Activated CD8-positive, alpha-beta T cell treated with anti-CD3 and anti-CD28 coated beads, Interleukin-2, amount 10 ng/mL, durations not matched to agents 7 days and 5 days (primary cell): ENCODE data around the gene ZFYVE21. TPM values are rescaled to one million over a fixed set of nuclear protein-coding genes. Genes with fewer than 3 reads are reported as not detected.

Experiments
- ATAC-seq: fragments of 150-1000 bp; cut with Tn5 transposase; one replicate; pipeline ENCODE4 v1.10.0; 2021; ENCODE audit warnings: moderate library complexity
- CTCF ChIA-PET: fragments of 350-600 bp; sonication (Branson Sonifier 250); formaldehyde crosslinking; loops from one replicate; lab custom pipeline; 2021; ENCODE audit warnings: antibody characterized with exemption; lab: Charles Lee
- POLR2A ChIA-PET: fragments of 350-600 bp; sonication (Branson Sonifier 250); formaldehyde crosslinking; loops from one replicate; lab custom pipeline; 2021; ENCODE audit warnings: antibody characterized with exemption; lab: Charles Lee
- DNase-seq: peaks from one replicate; pipeline ENCODE4 v3.0.0-alpha.2; 2020
- H3K27ac Mint-ChIP-seq: one replicate; pipeline ENCODE4 v1.8.0; 2021; ENCODE audit warnings: mild to moderate bottlenecking, mixed read lengths
- H3K27me3 Mint-ChIP-seq: one replicate; pipeline ENCODE4 v1.8.0; 2021; ENCODE audit warnings: low read depth, mixed read lengths
- H3K36me3 Mint-ChIP-seq: one replicate; pipeline ENCODE4 v1.8.0; 2021; ENCODE audit warnings: low read depth, mixed read lengths
- H3K4me1 Mint-ChIP-seq: one replicate; pipeline ENCODE4 v1.8.0; 2021; ENCODE audit warnings: low read depth, mixed read lengths
- H3K4me3 Mint-ChIP-seq: one replicate; pipeline ENCODE4 v1.8.0; 2021; ENCODE audit warnings: mild to moderate bottlenecking, mixed read lengths
- H3K9me3 Mint-ChIP-seq: one replicate; pipeline ENCODE4 v1.8.0; 2022; ENCODE audit warnings: mixed read lengths; ENCODE audit not compliant: insufficient read depth
- total RNA-seq, 2 experiments: library from RNA; stranded (reverse); gene quantifications; one replicate each; pipeline ENCODE4 v1.2.3, GENCODE V29; 2021

ZFYVE21 gene
- total RNA-seq, 2 experiments from 2014 or later: 16.7 to 17.4 TPM

DNA sequence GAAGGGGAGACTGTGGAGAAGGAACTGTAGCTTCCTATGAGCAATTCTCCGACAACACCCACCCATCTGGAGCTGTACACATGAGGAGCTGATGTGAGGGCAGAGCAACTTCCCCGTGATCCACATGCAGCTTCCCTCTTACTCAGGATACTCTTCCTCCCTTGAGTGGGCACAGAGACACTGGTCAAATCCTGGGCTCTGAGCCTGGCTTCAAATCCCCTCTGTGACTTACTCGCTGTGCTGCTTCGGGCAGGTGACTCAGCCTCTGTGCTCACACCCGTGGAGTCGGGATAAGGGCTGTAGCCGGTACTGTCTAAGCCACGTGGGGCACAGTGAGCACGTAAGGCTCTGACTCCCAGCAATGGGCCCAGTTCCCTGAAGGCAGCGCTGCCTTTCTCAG is 31.1 kb downstream of the ZFYVE21 start:
- ChIA-PET CTCF (no interaction called here), POLR2A (interaction anchor here (0.7 kb wide), 1 partner anchor 18 kb away, joined by 4 read pairs; no protein-coding TSS in a partner anchor)
- no peak overlapping the region for H3K27ac Mint-ChIP-seq
- H3K36me3 Mint-ChIP-seq: peaks cover 6% of the 10 kb centered on the region
- H3K27me3 Mint-ChIP-seq: no peaks in the 10 kb centered on the region
- no peak overlapping the region for H3K4me3 Mint-ChIP-seq
- DNase-seq: no peak
- ATAC-seq: no peak
- no peaks in the 10 kb centered on the region for H3K9me3 Mint-ChIP-seq
- peaks cover 25% of the 10 kb centered on the region for H3K4me1 Mint-ChIP-seq

DNA sequence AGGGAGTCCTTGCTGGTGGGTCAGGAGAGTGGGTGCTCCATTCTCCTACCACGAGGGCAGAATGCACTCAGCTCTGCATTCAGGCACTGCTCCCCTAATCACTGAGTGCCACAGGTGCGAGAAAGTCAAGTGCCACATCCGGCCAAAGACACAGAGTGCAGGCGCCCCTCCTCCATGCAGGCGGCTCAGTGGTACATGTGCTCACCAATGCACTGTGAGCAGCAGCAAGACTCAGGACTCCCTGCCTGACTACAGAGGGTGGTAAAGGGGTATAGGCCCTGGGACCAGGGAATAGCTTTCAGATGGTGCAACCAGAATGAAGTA is 32.9 kb downstream of the ZFYVE21 start:
- H3K27me3 Mint-ChIP-seq: no peaks in the 10 kb centered on the region
- peaks cover 6% of the 10 kb centered on the region for H3K36me3 Mint-ChIP-seq
- peak overlapping the region; percentile 77 for H3K27ac Mint-ChIP-seq
- DNase-seq (peak; percentile 80), ATAC-seq (peak; percentile 99)
- POLR2A ChIA-PET: no interaction called here
- CTCF ChIA-PET: interaction anchor here (1.2 kb wide), 1 partner anchor 58 kb away, joined by 3 read pairs; no protein-coding TSS in a partner anchor
- peaks cover 29% of the 10 kb centered on the region for H3K4me1 Mint-ChIP-seq
- H3K9me3 Mint-ChIP-seq: no peaks in the 10 kb centered on the region
- H3K4me3 Mint-ChIP-seq: no peak overlapping the region

DNA sequence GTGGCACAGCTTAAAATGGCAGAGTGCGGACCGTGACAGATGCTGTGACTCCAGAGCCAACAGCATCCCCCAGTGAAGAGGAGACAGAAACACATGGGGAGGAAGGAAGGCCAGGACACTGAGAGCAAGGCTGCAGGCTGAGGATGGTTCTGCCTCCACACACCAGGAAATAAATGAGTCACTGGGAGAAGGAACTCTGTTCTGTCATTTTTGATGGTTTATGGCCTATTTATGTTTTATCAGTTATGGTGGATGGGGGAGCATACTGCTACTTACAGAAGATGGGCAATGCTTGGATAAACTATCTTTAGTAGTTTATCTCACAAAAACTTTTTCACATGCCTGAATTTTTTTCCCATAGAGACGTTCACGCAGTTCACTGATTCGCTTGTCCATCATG is 33.8 kb downstream of the ZFYVE21 start:
- H3K36me3 Mint-ChIP-seq: peaks cover 6% of the 10 kb centered on the region
- no peaks in the 10 kb centered on the region for H3K27me3 Mint-ChIP-seq
- H3K27ac Mint-ChIP-seq: peak overlapping the region; percentile 42
- peaks cover 29% of the 10 kb centered on the region for H3K4me1 Mint-ChIP-seq
- H3K9me3 Mint-ChIP-seq: no peaks in the 10 kb centered on the region
- no peak overlapping the region for H3K4me3 Mint-ChIP-seq
- DNase-seq: no peak
- ATAC-seq: no peak
- ChIA-PET CTCF (no interaction called here), POLR2A (no interaction called here)

DNA sequence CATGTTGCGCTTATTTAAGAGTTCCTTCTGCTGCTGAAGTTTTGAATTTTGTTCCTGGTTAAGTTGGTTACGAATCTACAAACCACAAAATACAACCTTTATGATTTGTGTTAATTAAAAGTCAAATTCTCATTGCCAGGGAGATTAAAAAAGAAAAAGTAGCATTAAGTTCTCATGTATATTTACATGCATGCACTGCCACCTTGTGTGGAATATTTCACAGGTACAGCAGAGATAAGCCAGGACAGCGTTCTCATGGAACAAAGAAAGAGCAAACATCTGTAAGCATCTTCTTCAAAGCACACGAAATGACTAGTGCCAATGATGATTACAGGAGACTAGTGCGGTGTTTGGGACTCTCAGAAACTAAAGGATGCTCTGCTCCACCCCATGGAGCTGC is 34.2 kb downstream of the ZFYVE21 start:
- Mint-ChIP-seq H3K4me1 (peaks cover 29% of the 10 kb centered on the region), H3K27me3 (no peaks in the 10 kb centered on the region), H3K9me3 (no peaks in the 10 kb centered on the region), H3K36me3 (peaks cover 6% of the 10 kb centered on the region), H3K27ac (peak overlapping the region; percentile 24), H3K4me3 (no peak overlapping the region)
- ATAC-seq (no peak), DNase-seq (no peak)
- CTCF ChIA-PET: no interaction called here
- POLR2A ChIA-PET: no interaction called here

DNA sequence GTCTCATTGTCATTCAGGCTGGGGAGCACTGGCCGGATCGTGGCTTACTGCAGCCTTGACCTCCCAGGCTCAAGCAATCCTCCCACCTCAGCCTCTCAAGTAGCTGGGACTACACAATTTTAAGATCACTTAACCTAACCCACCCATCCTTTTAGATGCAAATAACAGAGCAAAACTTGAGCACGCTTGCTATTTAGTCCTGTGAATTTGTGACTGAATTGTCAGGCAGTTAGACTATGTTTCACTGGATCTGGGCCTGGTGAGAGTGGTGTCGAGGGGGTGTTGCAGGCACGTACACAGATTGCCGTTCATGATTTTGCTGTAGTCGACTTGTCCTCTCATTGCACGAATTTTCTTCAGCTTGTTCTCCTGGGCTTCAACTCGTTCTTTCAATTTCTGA is 38.2 kb downstream of the ZFYVE21 start:
- ATAC-seq (no peak), DNase-seq (no peak)
- Mint-ChIP-seq H3K4me3 (no peak overlapping the region), H3K9me3 (no peaks in the 10 kb centered on the region), H3K36me3 (peaks cover 6% of the 10 kb centered on the region), H3K27ac (no peak overlapping the region), H3K27me3 (no peaks in the 10 kb centered on the region), H3K4me1 (peaks cover 15% of the 10 kb centered on the region)
- ChIA-PET POLR2A (no interaction called here), CTCF (interaction anchor here (0.6 kb wide), 1 partner anchor 75 kb away, joined by 3 read pairs; no protein-coding TSS in a partner anchor)

DNA sequence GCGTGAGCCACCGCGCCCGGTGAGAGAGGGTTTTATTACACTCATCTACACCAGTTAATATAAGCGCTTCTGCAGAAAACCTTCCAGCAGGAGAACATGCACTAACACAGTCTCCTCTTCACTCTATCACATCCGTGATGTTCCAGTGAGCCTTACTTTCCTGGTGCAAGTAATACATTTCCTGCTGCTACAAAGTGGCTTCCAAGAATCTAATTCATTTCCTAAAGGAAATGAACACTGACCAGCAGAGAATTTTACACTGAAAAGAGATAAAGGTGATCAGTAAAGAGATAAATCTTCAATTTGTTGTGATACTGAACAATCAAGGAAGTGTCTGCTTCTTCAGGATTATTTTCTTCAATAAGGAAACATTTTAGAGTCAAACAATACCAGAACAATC is 39.5 kb downstream of the ZFYVE21 start:
- Mint-ChIP-seq H3K4me1 (peaks cover 5% of the 10 kb centered on the region), H3K4me3 (no peak overlapping the region), H3K27ac (no peak overlapping the region), H3K9me3 (no peaks in the 10 kb centered on the region), H3K36me3 (no peaks in the 10 kb centered on the region), H3K27me3 (no peaks in the 10 kb centered on the region)
- DNase-seq (no peak), ATAC-seq (no peak)
- ChIA-PET POLR2A (no interaction called here), CTCF (no interaction called here)

DNA sequence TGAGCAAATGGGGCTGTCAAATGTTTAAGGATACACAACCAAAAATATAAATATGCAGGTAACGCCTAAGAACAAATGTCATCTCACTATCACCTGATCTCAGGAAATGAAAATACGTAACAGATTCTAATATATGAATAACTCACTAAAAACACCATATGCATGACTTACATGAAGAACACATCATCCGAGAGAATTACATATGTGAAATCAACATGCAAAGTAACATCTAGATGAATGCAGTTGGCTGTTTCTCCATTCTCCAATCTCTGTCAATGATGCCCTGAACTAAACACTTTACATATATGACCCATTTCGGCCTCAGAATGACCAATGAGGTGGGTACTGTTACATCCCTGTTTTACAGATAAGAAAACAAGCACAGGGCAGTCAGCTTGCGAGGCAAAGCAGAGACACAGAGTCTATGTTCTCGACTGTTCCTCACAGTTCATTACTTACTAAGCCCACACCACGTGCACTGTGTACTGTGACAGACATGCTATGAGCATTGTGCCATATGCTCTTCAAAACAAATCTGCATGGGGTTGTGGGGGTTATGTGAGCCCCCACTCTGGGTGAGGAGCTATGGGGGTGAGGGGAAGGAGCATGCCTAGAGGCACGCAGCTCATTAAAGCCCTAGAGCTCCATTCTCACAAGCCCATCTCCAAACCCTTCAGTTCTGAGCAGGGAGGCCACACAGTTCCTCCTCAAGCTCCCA is 42.6 kb downstream of the ZFYVE21 start:
- Mint-ChIP-seq H3K9me3 (no peaks in the 10 kb centered on the region), H3K4me1 (no peaks in the 10 kb centered on the region), H3K27ac (no peak overlapping the region), H3K4me3 (no peak overlapping the region), H3K27me3 (no peaks in the 10 kb centered on the region), H3K36me3 (no peaks in the 10 kb centered on the region)
- ChIA-PET CTCF (interaction anchor here (1.7 kb wide), 1 partner anchor 50 kb away, joined by 5 read pairs; no protein-coding TSS in a partner anchor), POLR2A (no interaction called here)
- DNase-seq: no peak
- ATAC-seq: no peak

DNA sequence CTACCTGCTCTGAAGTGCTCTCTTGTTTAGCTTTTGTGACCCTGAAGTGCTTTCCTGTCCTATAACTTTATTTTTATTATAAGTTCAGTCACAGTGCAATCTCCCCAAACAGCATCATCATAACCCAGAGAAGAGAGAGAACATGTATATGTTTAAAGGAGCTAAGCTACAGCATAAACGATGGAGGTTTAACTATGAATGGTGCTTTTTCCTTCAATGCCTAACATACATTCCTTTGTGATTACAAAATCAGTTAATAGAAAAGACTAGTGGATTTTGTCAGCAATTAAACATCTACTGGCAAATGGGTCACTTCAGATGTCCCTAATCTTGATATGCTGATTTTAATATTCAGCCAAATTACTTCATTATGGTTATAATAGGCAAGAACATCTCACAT is 46.4 kb downstream of the ZFYVE21 start:
- ATAC-seq (no peak), DNase-seq (no peak)
- no peak overlapping the region for H3K27ac Mint-ChIP-seq

DNA sequence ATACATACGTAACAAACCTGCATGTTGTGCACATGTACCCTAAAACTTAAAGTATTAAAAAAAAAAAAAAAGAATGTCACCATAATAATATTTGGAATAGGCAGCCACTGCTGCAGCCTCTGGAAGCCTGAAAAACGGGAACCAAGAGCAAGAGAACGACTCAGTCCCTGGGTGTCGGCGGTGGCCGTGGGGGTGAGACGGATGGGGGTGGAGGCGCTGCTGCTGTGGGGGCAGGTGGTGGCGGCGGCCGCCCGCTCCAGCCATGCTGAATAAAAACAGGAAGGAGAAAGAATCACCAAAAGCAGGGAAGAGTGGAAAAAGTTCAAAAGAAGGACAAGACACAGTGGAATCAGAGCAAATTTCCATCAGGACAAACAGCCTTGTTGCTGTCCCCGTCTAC is 46.9 kb downstream of the ZFYVE21 start:
- no peak overlapping the region for H3K27ac Mint-ChIP-seq
- no peak for ATAC-seq
- no peaks in the 10 kb centered on the region for H3K9me3 Mint-ChIP-seq
- CTCF ChIA-PET: no interaction called here
- no peaks in the 10 kb centered on the region for H3K27me3 Mint-ChIP-seq
- no peaks in the 10 kb centered on the region for H3K36me3 Mint-ChIP-seq
- no peak overlapping the region for H3K4me3 Mint-ChIP-seq
- POLR2A ChIA-PET: no interaction called here
- DNase-seq: no peak
- peaks cover 6% of the 10 kb centered on the region for H3K4me1 Mint-ChIP-seq

More for the DNA sequence above, 46.4 kb downstream of the ZFYVE21 start:
- ChIA-PET CTCF (no interaction called here), POLR2A (no interaction called here)
- Mint-ChIP-seq H3K36me3 (no peaks in the 10 kb centered on the region), H3K4me3 (no peak overlapping the region), H3K9me3 (no peaks in the 10 kb centered on the region), H3K4me1 (peaks cover 6% of the 10 kb centered on the region), H3K27me3 (no peaks in the 10 kb centered on the region)

DNA sequence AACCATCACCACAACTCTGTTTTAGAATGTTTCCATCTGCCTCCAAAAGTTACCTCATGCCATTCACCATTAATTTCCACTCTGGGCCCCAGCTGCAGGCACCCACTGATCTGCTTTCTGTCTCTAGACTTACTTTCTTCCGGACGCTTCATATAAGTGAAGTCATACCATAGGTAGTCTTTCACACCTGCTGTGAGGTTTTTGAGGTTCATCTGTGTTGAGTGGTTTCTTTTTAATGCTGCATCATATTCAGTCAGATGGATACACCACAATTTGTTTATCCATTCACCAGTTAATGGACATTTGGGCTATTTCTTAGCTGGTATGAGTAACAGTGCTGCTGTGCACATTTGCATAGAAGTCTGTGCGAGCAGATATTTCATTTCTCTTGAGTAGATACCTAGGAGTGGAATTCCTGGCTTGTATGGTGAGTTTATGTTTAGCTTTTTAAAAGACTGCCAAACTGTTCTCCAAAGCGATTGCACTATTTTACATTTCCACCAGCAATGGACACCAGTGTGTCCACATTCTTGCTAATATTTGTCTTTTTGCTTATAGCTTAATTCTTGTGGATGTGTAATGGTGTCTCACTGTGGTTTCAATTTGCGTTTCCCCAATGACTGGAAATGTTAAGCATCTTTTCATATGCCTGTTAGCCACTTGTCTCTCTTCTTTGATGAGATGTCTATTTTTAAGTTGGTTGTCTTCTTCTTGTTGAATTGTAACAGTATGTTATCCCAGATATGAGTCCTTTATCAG is 48.3 kb downstream of the ZFYVE21 start:
- Mint-ChIP-seq H3K27me3 (no peaks in the 10 kb centered on the region), H3K27ac (no peak overlapping the region), H3K4me1 (peaks cover 6% of the 10 kb centered on the region), H3K4me3 (no peak overlapping the region), H3K9me3 (no peaks in the 10 kb centered on the region), H3K36me3 (no peaks in the 10 kb centered on the region)
- ChIA-PET POLR2A (no interaction called here), CTCF (interaction anchor here (1.1 kb wide), 1 partner anchor 39 kb away, joined by 3 read pairs; no protein-coding TSS in a partner anchor)
- no peak for ATAC-seq
- DNase-seq: no peak

DNA sequence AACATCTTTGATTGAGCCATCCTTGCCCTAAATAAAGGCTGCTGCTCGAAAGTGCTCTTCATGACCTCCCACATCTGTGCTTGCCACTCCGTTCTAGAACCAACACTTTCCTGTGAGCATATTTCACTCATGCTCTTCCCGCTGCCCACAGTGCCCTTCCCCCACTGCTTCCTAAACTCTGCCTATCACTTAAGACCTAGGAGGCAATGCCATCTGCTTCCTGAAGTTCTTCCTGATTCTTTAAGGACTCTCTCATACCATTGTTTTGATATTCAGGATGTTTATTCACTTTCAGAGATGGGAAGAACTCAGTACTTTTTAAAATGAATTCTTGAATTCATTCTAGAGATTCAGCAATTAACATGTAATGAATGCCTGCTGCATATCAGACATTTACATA is 49.9 kb downstream of the ZFYVE21 start:
- Mint-ChIP-seq H3K4me1 (peaks cover 6% of the 10 kb centered on the region), H3K36me3 (no peaks in the 10 kb centered on the region), H3K9me3 (no peaks in the 10 kb centered on the region), H3K27me3 (no peaks in the 10 kb centered on the region), H3K27ac (no peak overlapping the region), H3K4me3 (no peak overlapping the region)
- no peak for DNase-seq
- no peak for ATAC-seq
- ChIA-PET POLR2A (no interaction called here), CTCF (no interaction called here)

DNA sequence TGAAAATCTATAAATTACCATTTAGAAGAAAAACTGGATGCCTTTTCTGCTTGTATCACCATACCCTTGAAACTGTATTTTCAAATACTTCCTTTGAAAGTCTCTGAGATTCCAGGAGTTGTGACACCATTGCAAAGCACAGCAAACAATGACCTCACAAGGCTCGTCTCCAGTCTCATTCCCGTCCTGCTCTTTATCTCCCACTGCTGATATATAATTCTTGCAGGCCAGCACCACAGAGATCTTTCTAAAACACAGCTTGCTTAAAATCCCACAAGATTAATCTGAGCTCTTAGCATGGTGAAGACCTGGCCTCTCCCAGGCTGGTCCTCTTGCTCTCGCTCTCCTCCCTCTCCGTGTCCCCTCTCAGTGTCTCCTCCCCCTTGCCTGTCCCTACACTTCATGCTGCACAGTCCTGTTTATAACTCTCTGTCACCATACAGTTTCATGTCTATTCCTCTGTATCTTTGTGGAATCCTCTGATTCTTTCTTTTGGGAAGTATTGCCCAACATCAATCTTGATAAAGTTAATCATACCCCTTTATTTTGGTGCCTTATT is 51.8 kb downstream of the ZFYVE21 start:
- peaks cover 6% of the 10 kb centered on the region for H3K36me3 Mint-ChIP-seq
- H3K27me3 Mint-ChIP-seq: no peaks in the 10 kb centered on the region
- H3K4me3 Mint-ChIP-seq: no peak overlapping the region
- no peak for ATAC-seq
- H3K4me1 Mint-ChIP-seq: peaks cover 6% of the 10 kb centered on the region
- no peak for DNase-seq
- ChIA-PET CTCF (no interaction called here), POLR2A (no interaction called here)
- H3K27ac Mint-ChIP-seq: no peak overlapping the region
- no peaks in the 10 kb centered on the region for H3K9me3 Mint-ChIP-seq
